Measurements from ENCODE around the gene SPRYD4.

DNA sequence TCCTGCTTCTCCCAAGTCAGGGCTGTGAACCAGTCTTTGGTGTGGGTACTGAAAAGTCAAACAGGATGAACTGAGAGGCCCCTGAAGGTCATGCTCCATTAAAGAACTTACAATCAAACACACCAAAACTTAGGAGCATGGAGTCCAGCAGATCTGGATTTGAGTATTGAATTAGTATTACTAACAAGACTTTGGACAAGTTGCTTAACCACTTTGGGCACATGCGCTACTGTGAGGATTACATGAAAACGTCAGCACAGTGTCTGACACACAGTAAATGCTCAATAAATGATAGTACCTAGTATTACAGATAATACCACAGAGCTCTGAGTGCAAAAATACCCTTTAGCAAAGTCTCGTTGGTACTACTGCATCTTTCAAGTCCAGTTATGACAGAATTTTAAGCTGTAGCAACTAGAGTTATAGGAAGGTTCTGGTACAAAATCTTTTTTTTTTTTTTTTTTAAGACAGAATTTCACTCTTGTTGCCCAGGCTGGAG, 42.4 kb upstream of the SPRYD4 start:
- no peak for TF ChIP-seq POLR2A (IDR thresholded peaks at IDR 0.05)
- TF ChIP-seq, protein P1, sequence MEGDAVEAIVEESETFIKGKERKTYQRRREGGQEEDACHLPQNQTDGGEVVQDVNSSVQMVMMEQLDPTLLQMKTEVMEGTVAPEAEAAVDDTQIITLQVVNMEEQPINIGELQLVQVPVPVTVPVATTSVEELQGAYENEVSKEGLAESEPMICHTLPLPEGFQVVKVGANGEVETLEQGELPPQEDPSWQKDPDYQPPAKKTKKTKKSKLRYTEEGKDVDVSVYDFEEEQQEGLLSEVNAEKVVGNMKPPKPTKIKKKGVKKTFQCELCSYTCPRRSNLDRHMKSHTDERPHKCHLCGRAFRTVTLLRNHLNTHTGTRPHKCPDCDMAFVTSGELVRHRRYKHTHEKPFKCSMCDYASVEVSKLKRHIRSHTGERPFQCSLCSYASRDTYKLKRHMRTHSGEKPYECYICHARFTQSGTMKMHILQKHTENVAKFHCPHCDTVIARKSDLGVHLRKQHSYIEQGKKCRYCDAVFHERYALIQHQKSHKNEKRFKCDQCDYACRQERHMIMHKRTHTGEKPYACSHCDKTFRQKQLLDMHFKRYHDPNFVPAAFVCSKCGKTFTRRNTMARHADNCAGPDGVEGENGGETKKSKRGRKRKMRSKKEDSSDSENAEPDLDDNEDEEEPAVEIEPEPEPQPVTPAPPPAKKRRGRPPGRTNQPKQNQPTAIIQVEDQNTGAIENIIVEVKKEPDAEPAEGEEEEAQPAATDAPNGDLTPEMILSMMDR (IDR thresholded peaks at IDR 0.05): no peak
